Vagina (tissue), 2 donors: ENCODE data around the gene MRPL27.

ENCODE experiments used
- CTCF ChIP-seq, 3 experiments: fragments of 450-650 bp in 2 of 3; fragments of 200-600 bp in 1 of 3; sonication (generic) in 1 of 3; IDR thresholded peaks; one replicate each; pipeline ENCODE4 v1.5.1; 2017 to 2019; ENCODE audit warnings: antibody characterized with exemption in 3 of 3, mild to moderate bottlenecking in 2 of 3, moderate library complexity in 2 of 3
- POLR2A ChIP-seq, 2 donors: fragments of 450-650 bp; IDR thresholded peaks; one replicate each; pipeline ENCODE4 v1.6.1; 2017; ENCODE audit warnings: antibody characterized with exemption in 2 of 2, mild to moderate bottlenecking in 2 of 2, moderate library complexity in 2 of 2

GRCh38 chr17:50375858-50376538, 3.0 kb upstream of the MRPL27 start:
- no peak for TF ChIP-seq CTCF (IDR thresholded peaks at IDR 0.05)
- TF ChIP-seq POLR2A (IDR thresholded peaks at IDR 0.05) = no peak
